Right lobe of liver (tissue), 6 donors: ENCODE measurements around the gene EFHD2. TPM values are rescaled to one million over a fixed set of nuclear protein-coding genes. Genes with fewer than 3 reads are reported as not detected.

Experiments used
- ATAC-seq, 4 donors: fragments of 200-7000 bp; cut with Tn5 transposase; one replicate each; pipeline ENCODE4 v1.9.1; 2020; ENCODE audit warnings: mild to moderate bottlenecking in 4 of 4, moderate library complexity in 4 of 4
- DNase-seq, 3 donors: peaks; one replicate each; pipeline ENCODE4 v3.0.0-alpha.2; 2020
- H3K27ac ChIP-seq, 3 donors: fragments of 200-600 bp; one replicate each; pipeline ENCODE4 v1.8.0; 2022
- H3K27me3 ChIP-seq, 2 donors: fragments of 200-600 bp; one replicate each; pipeline ENCODE4 v1.8.0; 2022
- H3K36me3 ChIP-seq, 4 donors: fragments of 200-600 bp; sonication (generic) in 1 of 4; one replicate each; pipeline versions ENCODE4 v1.5.1 to v1.8.0; 2017 to 2022; ENCODE audit warnings: control low read depth in 1 of 4
- H3K4me1 ChIP-seq, 4 donors: fragments of 200-600 bp; sonication (generic) in 1 of 4; one replicate each; pipeline versions ENCODE4 v1.5.1 to v1.8.0; 2017 to 2022; ENCODE audit warnings: control low read depth in 1 of 4
- H3K4me3 ChIP-seq, 3 donors: fragments of 200-600 bp; one replicate each; pipeline ENCODE4 v1.8.0; 2022
- H3K9me3 ChIP-seq, 4 donors: fragments of 200-600 bp; sonication (generic) in 1 of 4; one replicate each; pipeline versions ENCODE4 v1.5.1 to v1.8.0; 2017 to 2022; ENCODE audit warnings: control low read depth in 1 of 4
- POLR2A ChIP-seq: fragments of 450-650 bp; IDR thresholded peaks from one replicate; pipeline ENCODE4 v1.6.1; 2017; ENCODE audit warnings: antibody characterized with exemption, mild to moderate bottlenecking
- whole genome bisulfite sequencing: methylation state at CpG from one replicate; pipeline ENCODE4 v1.1.6; 2018; ENCODE audit warnings: low coverage, low lambda C conversion rate; ENCODE audit not compliant: insufficient coverage; ENCODE audit errors: missing lambda C conversion rate; 5-methylcytosine and 5-hydroxymethylcytosine counted together
- intact Hi-C, 2 donors: fragments of 100-400 bp; cut with DNase I; formaldehyde crosslinking; loops; one replicate each; pipeline versions ENCODE4 v1.11.2 to v1.14.1; 2022
- total RNA-seq, 6 experiments: library from RNA; depleted of rRNA in 2 of 6; stranded (reverse); fragments of >200 nt in 2 of 6; fragmentation: NEBNext Ultra II Directional in 3 of 6; extraction: Animal tissue kit (Norgen Biotek cat#: 25700) in 3 of 6; gene quantifications; one replicate each; pipeline versions ENCODE4 v1.1.0 to v1.2.4, GENCODE V29; 2016 to 2023
- TF ChIP-seq, protein P1 (sequence below), 4 donors: fragments of 200-600 bp in 3 of 4; fragments of 450-650 bp in 1 of 4; IDR thresholded peaks; one replicate each; pipeline versions ENCODE4 v1.5.1 to v1.8.0; 2016 to 2022; ENCODE audit warnings: antibody characterized with exemption in 4 of 4, mild to moderate bottlenecking in 2 of 4
- donor health status: DM: no; HTN: yes; CAD: no.
- donor health status: DM: no; HTN: no; CAD: no.
- donor health status: DM: no; HTN: no; CAD: no.
- donor health status: DM: no; HTN: yes; CAD: no.
- donor health status: DM: no; HTN: yes; CAD: no.

The EFHD2 gene
- total RNA-seq, 6 experiments from 2014 or later, result 9.9 to 19.4 (median 15.6) TPM

DNA sequence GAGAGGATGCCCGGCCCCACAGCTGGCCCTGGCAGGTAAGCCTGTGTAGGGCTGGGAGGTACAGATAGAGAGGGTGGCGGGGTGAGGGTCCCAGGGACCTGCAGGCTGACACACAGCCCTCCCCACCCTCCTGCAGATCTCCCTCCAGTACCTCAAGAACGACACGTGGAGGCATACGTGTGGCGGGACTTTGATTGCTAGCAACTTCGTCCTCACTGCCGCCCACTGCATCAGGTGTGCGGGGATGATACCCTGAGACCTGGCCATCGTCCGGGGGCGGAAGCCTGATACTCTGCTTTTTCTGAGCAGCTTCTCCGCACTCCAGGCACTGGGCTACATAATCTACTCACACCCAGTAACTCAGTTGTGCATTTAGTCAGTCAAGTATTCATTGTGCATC, 30.7 kb downstream of the EFHD2 start:
- H3K27ac ChIP-seq, result no peak overlapping the region

DNA sequence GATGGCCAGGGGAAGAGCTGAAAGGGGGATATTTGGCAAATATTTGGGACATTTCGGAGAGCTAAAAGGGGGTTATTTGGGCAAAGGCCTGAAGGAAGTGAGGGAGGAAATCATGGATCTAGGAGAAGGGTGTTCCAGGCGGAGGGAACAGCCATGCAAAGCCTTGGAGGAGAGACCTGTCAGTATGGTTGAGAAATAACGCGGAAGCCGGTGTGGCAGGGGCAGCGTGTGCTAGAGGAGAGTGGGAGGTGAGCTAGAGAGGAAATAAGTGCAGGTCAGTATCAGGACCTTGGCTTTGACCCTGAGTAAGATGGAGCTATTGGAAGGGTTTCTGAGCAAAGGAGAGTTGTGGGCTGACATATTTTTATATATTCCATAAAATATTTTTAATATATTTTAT, 31.6 kb downstream of the EFHD2 start:
- H3K27me3 ChIP-seq, result no peaks in the 10 kb centered on the region
- H3K4me1 ChIP-seq, result no peaks in the 10 kb centered on the region
- H3K4me3 ChIP-seq, result no peak overlapping the region
- intact Hi-C loops, result no loop called here
- H3K36me3 ChIP-seq, result no peaks in the 10 kb centered on the region
- no peak for TF ChIP-seq POLR2A
- TF ChIP-seq, protein P1, sequence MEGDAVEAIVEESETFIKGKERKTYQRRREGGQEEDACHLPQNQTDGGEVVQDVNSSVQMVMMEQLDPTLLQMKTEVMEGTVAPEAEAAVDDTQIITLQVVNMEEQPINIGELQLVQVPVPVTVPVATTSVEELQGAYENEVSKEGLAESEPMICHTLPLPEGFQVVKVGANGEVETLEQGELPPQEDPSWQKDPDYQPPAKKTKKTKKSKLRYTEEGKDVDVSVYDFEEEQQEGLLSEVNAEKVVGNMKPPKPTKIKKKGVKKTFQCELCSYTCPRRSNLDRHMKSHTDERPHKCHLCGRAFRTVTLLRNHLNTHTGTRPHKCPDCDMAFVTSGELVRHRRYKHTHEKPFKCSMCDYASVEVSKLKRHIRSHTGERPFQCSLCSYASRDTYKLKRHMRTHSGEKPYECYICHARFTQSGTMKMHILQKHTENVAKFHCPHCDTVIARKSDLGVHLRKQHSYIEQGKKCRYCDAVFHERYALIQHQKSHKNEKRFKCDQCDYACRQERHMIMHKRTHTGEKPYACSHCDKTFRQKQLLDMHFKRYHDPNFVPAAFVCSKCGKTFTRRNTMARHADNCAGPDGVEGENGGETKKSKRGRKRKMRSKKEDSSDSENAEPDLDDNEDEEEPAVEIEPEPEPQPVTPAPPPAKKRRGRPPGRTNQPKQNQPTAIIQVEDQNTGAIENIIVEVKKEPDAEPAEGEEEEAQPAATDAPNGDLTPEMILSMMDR (IDR thresholded peaks at IDR 0.05), result no peak
- 74% methylated on average over 6 of the region's 6 CpGs for WGBS
- DNase-seq (no peak), ATAC-seq (no peak)
- H3K9me3 ChIP-seq, result no peaks in the 10 kb centered on the region
- H3K27ac ChIP-seq, result no peak overlapping the region

More for the DNA sequence above, 30.7 kb downstream of the EFHD2 start:
- no peaks in the 10 kb centered on the region for H3K4me1 ChIP-seq
- no peak overlapping the region for H3K4me3 ChIP-seq
- DNase-seq (no peak), ATAC-seq (no peak)
- H3K9me3 ChIP-seq, result no peaks in the 10 kb centered on the region
- no peaks in the 10 kb centered on the region for H3K36me3 ChIP-seq
- WGBS, result no CpG with 5 or more reads among the region's 13 CpGs
- H3K27me3 ChIP-seq, result no peaks in the 10 kb centered on the region
- no peak for TF ChIP-seq POLR2A
- TF ChIP-seq, protein P1 (IDR thresholded peaks at IDR 0.05), result no peak
- intact Hi-C loops, result no loop called here

DNA sequence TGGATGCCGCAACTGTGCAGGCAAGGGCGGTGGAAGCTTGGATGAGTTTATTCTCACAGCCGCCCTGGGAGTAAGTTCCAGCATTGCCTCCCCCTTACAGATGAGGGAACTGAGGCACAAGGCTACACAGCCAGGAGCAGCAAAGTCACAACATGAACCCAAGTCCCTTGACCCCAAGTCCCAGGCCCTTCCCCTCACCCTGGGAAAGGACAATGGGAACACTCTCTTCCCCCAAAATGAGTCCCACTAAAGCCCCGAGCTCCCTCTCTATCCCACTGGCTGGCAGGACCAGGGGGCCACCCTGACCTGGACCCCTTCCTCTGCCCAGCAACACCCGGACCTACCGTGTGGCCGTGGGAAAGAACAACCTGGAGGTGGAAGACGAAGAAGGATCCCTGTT, 32.4 kb downstream of the EFHD2 start:
- Histone ChIP-seq H3K9me3 (no peaks in the 10 kb centered on the region), H3K27me3 (no peaks in the 10 kb centered on the region), H3K4me3 (no peak overlapping the region), H3K27ac (no peak overlapping the region), H3K4me1 (no peaks in the 10 kb centered on the region), H3K36me3 (no peaks in the 10 kb centered on the region)
- WGBS, result 93% methylated on average over 3 of the region's 8 CpGs
- ATAC-seq, result no peak
- DNase-seq, result no peak
- TF ChIP-seq, protein P1 (IDR thresholded peaks at IDR 0.05), result no peak
- TF ChIP-seq POLR2A, result no peak
- intact Hi-C loops, result no loop called here

DNA sequence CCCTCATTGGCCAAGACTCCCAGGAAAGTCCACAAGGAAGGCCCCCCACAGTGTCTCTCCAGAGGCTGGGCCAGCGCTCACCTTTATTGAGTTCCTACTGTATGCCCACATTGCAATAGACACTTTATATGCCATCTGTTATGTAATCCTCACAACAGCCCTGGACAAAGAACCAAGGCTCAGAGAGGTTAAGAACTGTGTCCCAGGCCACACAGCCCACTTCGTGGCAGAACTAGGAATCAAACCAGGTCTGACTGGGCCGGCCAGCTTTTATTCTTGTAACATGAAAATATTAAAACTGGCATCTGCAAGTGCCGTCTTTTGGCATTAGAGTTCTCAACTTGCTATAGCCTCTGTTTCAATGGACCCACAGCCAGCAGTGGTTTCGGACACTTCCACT, 33.1 kb downstream of the EFHD2 start:
- H3K36me3 ChIP-seq, result no peaks in the 10 kb centered on the region
- WGBS, result 80% methylated on average over 2 of the region's 5 CpGs
- no peak overlapping the region for H3K4me3 ChIP-seq
- TF ChIP-seq POLR2A, result no peak
- TF ChIP-seq, protein P1 (IDR thresholded peaks at IDR 0.05), result no peak
- no peak overlapping the region for H3K27ac ChIP-seq
- H3K9me3 ChIP-seq, result no peaks in the 10 kb centered on the region
- no peaks in the 10 kb centered on the region for H3K4me1 ChIP-seq
- DNase-seq (no peak), ATAC-seq (no peak)
- H3K27me3 ChIP-seq, result no peaks in the 10 kb centered on the region
- intact Hi-C loops, result no loop called here

DNA sequence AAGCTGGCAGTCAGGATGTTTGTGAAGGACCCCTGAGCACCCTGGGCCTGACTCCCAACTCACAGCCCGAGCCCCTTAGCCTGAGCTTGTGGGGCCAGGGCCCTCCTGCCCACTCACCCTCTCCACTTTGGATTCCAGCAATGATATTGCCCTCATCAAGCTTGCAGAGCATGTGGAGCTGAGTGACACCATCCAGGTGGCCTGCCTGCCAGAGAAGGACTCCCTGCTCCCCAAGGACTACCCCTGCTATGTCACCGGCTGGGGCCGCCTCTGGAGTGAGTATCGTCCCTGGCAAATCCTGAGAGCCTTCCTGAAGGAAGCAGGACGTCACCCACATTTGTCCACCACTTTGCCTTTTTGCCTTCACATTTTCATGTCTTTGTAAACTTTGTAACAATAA, 33.6 kb downstream of the EFHD2 start:
- WGBS, result 62% methylated on average over 4 of the region's 5 CpGs
- Histone ChIP-seq H3K4me3 (no peak overlapping the region), H3K9me3 (no peaks in the 10 kb centered on the region), H3K36me3 (no peaks in the 10 kb centered on the region), H3K4me1 (no peaks in the 10 kb centered on the region), H3K27ac (no peak overlapping the region), H3K27me3 (no peaks in the 10 kb centered on the region)
- no peak for TF ChIP-seq POLR2A
- TF ChIP-seq, protein P1 (IDR thresholded peaks at IDR 0.05), result no peak
- intact Hi-C loops, result no loop called here
- ATAC-seq (no peak), DNase-seq (no peak)
